Measurements from ENCODE around the gene SLC25A1.

DNA sequence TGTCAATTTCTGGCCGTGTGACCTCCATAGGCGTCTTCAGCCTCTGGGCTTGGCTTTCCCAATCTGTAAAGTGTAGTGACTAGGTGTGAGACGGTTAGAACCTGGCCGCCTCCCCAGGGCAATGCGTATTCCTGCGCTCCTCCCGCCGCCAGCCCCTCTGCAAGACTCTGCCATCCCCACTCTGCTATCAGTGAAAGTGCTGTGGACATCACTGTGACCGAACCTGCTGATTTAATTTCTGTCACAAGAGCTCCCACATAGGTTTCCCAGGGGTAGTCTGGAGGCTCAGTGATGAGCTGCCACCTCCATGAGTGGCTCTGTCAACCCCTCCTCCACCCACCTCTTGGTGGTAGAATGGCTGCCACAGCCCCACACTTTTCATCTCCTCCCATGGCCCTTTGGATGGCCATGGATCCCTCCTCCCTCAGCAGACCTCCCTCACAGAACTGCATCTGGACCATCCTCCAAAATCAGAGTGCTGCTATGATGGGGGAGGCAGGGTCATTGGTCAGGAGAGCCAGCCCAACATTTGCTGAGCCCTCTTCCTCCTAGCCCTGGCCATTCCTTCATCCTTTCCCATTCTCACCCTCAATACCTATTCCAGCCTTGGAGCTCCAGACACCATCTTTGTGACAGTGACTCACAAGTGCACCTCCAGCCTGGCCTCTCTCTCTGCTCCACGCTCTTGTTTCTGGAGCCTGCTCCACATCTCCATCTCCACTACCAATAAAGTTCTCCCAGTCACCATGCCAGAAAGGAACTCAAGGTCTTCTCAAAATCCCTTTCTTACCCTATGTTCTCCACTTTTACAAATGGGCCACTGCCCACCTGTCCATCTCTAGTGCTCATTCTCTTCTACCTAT is 27.0 kb downstream of the SLC25A1 start:
- TF ChIP-seq, protein P1, sequence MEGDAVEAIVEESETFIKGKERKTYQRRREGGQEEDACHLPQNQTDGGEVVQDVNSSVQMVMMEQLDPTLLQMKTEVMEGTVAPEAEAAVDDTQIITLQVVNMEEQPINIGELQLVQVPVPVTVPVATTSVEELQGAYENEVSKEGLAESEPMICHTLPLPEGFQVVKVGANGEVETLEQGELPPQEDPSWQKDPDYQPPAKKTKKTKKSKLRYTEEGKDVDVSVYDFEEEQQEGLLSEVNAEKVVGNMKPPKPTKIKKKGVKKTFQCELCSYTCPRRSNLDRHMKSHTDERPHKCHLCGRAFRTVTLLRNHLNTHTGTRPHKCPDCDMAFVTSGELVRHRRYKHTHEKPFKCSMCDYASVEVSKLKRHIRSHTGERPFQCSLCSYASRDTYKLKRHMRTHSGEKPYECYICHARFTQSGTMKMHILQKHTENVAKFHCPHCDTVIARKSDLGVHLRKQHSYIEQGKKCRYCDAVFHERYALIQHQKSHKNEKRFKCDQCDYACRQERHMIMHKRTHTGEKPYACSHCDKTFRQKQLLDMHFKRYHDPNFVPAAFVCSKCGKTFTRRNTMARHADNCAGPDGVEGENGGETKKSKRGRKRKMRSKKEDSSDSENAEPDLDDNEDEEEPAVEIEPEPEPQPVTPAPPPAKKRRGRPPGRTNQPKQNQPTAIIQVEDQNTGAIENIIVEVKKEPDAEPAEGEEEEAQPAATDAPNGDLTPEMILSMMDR (IDR thresholded peaks at IDR 0.05): no peak
- TF ChIP-seq POLR2A (IDR thresholded peaks at IDR 0.05): no peak
